ENCODE measurements around the gene CFAP74.

DNA sequence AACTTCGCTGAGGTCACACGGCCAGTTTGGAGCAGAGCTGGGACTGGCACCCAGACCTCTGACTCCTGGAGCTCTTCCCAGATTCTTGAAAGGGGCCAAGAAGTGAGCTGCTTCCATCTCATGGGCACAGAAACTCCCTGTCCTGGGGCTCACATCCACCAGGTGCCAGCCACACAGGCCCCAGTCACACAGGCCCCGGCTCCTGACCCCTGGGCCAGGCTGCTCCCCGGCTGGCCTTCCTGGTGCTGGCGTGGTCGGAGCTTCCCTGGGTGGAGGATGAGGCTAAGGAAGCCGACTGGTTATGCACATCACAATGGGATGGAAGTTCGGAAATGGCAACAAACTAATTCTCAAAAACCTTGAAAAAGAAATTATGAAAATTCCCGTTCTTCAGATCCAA is 12.5 kb upstream of the CFAP74 start:
- no peak for TF ChIP-seq KLF9 (tag by site-specific recombination; IDR thresholded peaks at IDR 0.05; ENCODE audit: low read depth)
- TF ChIP-seq ZNF223 (tag by site-specific recombination; IDR thresholded peaks at IDR 0.05) = no peak
- TF ChIP-seq, protein P1, sequence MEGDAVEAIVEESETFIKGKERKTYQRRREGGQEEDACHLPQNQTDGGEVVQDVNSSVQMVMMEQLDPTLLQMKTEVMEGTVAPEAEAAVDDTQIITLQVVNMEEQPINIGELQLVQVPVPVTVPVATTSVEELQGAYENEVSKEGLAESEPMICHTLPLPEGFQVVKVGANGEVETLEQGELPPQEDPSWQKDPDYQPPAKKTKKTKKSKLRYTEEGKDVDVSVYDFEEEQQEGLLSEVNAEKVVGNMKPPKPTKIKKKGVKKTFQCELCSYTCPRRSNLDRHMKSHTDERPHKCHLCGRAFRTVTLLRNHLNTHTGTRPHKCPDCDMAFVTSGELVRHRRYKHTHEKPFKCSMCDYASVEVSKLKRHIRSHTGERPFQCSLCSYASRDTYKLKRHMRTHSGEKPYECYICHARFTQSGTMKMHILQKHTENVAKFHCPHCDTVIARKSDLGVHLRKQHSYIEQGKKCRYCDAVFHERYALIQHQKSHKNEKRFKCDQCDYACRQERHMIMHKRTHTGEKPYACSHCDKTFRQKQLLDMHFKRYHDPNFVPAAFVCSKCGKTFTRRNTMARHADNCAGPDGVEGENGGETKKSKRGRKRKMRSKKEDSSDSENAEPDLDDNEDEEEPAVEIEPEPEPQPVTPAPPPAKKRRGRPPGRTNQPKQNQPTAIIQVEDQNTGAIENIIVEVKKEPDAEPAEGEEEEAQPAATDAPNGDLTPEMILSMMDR (tag by site-specific recombination; IDR thresholded peaks at IDR 0.05) = no peak
- no peak for TF ChIP-seq ZNF747 (tag by site-specific recombination; IDR thresholded peaks at IDR 0.05)
- TF ChIP-seq ZNF175 (tag by site-specific recombination; IDR thresholded peaks at IDR 0.05) = no peak
- no peak for TF ChIP-seq SALL2 (tag by site-specific recombination; IDR thresholded peaks at IDR 0.05; ENCODE audit: borderline replicate concordance)
- TF ChIP-seq ZNF37A (tag by site-specific recombination; IDR thresholded peaks at IDR 0.05) = no peak
- no peak for TF ChIP-seq KLF8 (tag by site-specific recombination; IDR thresholded peaks at IDR 0.05)
- no peak for TF ChIP-seq ZNF24 (tag by site-specific recombination; IDR thresholded peaks at IDR 0.05)
